GM12891 (cell line): ENCODE measurements around the gene PRX.

ENCODE experiments used
- POLR2A ChIP-seq: IDR thresholded peaks from 2 replicates; pipeline ENCODE4 v1.6.1; 2011; ENCODE audit warnings: low read depth, low read length, control low read depth
- POLR2AphosphoS5 ChIP-seq: IDR thresholded peaks from 2 replicates; pipeline ENCODE4 v1.6.1; 2011; ENCODE audit warnings: low read depth, low read length, control low read depth
- TAF1 ChIP-seq: IDR thresholded peaks from 2 replicates; pipeline ENCODE4 v1.6.1; 2011; ENCODE audit warnings: low read depth, low read length, control low read depth

DNA sequence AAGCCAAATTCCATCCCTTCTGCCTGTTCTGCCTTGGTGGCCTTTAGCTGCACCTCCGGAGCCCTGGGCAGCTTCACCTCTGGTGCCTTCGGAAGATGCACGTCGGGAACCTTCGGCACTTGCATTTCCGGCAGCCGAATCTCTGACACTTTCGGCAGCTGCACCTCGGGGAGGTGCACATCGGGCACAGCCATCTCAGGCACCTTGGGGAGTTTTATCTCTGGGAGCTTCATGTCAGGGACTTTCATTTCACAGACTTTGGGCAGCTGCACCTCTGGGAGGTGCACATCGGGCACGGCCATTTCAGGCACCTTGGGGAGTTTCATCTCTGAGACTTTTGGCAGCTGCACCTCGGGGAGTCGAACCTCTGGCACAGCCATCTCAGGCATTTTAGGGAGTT lies 17.2 kb downstream of the PRX start:
- TF ChIP-seq POLR2AphosphoS5 (no peak), TAF1 (no peak), POLR2A (no peak)
